NCI-H2171 (cell line): Measurements from ENCODE around the gene USH1G.
"Not testable (repeated sequence)": the region's sequence is repeated elsewhere in the genome, so short reads cannot be mapped to it uniquely, and the experiment has no call there.

Experiments
- DNase-seq: peaks from one replicate; lab custom pipeline; 2025; lab: John Stamatoyannopoulos, UW

USH1G gene

DNA sequence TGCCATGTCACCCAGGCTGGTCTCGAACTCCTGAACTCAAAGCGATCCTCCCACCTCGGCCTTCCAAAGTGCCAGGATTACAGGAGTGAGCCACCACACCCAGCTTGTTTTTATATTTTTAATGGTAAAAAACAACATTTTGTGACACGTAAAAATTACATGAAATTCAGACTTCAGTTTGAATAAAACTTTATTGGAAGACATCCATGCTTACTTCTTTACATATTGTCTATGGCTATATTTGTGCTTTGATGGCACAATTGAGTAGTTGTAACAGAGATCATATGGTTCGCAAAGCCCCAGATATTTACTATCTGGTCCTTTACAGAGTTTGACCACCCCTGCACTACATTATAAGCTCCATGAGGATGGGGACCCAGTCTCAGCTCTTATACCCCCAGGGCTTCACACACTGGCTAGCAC lies 48.4 kb downstream of the USH1G start:
- no peak for DNase-seq

DNA sequence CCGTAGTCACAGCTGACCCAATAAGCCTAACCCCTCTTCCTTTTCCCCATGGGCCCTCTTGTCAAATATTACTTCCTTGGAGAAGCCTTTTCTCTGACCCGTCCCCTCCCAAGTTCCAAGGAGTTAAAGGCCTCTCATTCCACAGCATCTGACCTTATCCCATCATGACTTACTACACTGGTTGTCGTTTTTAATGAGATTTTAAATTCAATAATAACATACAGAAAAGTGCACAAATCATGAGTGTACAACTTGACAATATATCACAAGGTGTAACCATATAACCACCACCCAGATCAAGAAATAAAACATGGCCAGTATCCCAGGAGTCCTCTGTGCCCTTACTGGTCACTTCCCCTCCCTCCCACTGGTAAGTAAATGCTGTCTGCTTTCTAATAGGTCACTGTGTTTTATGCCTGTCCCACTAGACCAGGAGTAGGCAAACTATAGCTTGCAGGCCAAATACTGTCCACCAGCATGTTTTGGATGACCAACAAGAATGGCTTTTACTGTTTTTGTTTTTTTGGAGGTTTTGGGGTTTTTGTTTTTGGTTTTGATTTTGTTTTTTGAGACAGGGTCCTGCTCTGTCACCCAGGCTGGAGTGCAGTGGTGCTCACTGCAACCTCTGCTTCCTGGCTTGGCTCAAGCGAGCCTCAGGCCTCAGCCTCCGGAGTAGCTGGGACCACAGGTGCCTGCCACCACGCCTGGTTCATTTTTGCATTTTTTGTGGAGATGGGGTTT lies 49.0 kb downstream of the USH1G start:
- no peak for DNase-seq

DNA sequence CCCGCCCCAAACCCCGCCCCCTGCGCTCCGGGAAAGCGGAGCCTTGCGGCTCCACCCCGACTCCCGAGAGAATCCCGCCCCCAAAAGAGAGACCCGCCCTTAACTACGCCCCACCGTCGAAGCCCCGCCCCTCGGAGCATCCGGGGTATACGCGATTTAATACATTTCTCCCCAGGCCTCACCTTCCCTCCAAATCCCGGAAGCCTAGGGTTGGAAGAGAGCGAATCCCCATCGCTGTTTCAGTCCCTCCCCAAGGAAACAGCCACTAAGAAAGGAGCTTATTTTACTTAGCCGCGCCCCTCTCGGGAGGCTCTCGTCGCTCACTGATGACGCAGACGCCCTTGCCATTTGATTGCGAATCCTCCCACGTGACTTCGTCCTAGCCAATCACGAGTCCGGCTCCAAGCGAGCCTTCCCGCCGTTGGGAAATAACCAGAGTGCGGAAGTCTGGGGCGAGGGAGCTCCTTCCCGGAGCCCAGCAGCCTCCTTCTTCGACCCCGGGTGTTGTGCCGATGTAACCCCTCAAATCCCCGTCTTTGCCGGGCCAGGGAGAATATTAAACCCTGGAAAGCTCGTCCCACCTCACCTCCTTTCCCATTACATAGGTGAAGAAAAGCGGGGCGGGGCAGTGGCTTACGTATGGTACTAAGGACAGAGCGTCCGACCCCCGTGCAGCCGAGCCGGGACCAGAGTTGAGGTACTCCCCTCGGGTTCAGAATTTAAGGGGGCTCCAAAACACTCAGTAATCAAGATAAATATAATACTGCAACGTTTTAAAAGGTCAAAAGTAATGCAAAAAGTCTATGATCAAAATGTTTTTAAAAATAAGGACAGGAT lies 49.8 kb downstream of the USH1G start:
- peak; percentile 98 for DNase-seq

DNA sequence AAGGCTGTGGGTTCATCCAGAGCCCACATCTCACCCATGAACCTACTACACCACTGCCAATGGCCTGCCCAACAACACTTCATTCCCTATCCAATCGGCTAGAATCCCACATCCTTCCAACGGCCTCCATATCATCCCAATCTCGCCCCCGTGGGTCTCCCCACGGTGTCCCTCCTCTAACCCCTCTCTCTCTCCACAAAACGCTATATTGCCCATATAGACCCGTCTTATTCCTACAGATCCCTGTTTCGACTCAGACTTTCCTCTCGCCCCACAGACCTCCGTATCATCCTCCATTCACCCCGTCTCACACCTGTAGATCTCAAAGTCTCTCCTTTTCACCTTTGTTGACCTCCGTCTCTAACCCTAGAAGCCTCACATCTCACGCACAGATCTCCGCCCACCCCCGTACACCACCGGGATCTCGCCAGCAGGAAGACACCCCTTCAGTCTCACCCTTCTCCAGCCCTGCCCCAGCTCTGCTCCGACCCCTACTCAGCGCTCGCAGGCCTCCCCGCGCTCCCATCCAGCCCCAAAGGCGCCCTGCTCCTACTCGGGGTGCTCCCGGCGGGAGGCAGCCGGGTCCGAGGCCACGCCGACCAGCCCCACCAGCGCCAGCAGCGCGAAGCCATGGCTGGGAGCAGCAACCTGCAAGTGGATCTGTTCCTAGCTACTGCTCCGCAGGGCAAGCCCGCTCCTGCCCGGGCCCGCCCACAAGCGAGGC lies 50.6 kb downstream of the USH1G start, which contains the start of gene FDXR:
Gene FDXR, minus strand, starts transcription at position 682 of the 724 bp plus-strand sequence. Its CDS starts 50 bp downstream, at position 632.
- DNase-seq = no peak

GRCh38 chr17:74871356-74872076 lies 51.5 kb downstream of the USH1G start:
- no peak for DNase-seq

GRCh38 chr17:74870512-74870911 lies 52.5 kb downstream of the USH1G start:
- DNase-seq = no peak

DNA sequence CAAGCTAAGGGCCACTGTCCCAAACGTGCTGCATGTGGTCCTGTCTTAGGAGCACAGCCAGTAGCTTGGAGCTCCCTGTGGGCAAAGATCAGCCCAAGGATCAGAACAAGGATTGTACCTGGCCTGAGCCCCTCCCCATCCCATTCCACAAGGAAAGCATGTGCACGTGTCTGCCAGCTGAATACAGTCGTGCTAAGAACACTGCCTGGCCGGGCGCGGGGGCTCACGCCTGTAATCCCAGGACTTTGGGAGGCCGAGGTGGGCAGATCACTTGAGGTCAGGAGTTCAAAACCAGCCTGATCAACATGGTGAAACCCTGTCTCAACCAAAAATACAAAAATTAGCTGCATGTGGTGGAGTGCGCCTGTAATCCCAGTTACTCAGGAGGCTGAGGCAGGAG lies 53.0 kb downstream of the USH1G start:
- DNase-seq = not testable (repeated sequence)

DNA sequence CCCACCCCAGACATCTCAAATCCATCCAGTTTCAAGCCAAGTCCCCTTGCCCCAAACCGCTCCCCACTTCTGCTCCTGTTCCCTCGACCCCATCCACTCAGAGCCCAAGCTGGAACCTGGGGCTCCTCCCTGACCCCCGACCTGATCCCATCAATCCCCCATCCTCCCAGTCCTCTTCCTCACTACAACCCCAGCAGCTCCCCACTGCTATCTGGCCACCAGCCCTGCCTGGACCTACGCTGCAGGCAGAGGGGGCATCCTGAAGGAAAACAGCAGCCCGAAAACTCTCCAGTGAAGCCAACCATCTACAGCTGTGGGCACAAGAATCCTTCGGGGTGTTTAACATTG lies 54.2 kb downstream of the USH1G start:
- DNase-seq = no peak

DNA sequence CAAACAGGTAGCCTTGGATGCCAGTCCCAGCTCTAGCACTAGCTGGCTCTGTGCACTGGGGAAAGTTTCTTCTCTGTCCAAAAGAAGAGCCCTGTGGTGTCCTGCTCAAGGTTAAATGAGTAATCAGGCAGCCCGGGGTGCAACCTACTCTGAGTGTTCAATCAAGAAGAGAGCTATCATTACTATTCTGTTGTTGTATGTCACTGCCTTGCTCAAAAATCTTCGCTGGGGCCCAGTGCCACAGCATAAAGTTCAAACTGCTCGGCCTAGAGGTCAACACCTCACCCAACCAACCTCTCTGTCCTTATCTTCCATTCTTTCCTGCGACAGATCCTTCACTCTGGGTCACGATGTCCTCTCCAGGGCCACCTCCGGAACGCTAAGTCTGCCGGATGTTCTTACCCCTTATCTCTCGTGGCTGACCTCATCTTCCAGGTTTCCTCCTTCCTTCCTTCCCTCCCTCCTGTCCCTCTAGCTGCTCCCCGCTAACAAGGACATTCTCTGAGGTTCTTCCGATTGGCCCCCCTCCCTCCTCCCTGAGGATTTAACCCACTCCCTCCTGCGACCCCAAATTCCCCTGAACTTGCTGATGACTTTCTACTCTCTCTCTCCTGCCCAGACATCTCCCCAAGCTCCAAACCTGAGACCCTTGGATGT lies 54.7 kb downstream of the USH1G start:
- no peak for DNase-seq

DNA sequence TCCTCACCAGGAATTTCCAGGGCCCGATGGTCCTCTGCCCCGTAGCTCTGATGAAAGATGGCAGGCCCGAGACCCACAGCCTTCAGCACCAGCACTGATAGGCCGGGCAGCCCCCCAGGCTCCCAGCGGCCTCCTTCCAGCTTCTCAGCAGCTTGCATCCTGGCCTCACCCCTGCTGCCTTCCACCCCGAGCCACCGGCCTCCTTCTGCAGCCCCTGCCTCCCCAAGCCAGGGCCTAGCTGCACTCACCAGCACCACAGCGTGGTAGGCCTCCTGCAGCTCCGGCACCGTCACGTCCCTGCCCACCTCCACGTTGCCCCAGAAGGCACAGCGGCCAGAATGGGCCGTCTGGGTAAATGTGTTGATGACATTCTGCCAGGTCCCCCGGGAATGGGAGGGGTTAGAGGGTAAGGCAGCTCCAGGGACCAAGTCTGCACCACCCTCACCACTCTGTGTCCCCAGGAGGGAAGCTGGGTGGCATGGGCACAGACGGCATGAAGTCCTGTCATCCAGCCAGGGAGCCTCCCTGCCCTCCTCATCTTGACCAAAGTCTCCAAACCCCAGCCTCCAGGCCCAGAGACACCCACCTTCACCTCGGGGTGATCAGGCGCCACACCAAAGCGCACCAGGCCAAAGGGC lies 56.7 kb downstream of the USH1G start:
- no peak for DNase-seq
